SU-DHL-6 (cell line): ENCODE data around the gene CRB2.

Experiments
- H2AFZ ChIP-seq: fragments of 200-600 bp; sonication (generic); 2 replicates; pipeline ENCODE4 v1.6.1; 2014; ENCODE audit warnings: low read depth, mild to moderate bottlenecking, moderate library complexity, mixed read lengths, antibody characterized with exemption, low read length; ENCODE audit not compliant: severe bottlenecking
- H3F3A ChIP-seq: fragments of 200-600 bp; shearing (Covaris generic); 2 replicates; pipeline ENCODE4 v1.6.0; 2016; ENCODE audit warnings: antibody characterized with exemption, mild to moderate bottlenecking; ENCODE audit not compliant: insufficient read depth
- H3K27ac ChIP-seq: fragments of 200-600 bp; sonication (generic); 2 replicates; pipeline ENCODE4 v1.5.1; 2016; ENCODE audit warnings: low read depth, mild to moderate bottlenecking, low read length, moderate library complexity, mixed read lengths
- H3K27me3 ChIP-seq: fragments of 200-600 bp; sonication (generic), shearing (Covaris generic); 2 replicates; pipeline ENCODE4 v1.6.0; 2014; ENCODE audit warnings: mild to moderate bottlenecking, low read length
- H3K36me3 ChIP-seq: fragments of 200-600 bp; sonication (generic); 2 replicates; pipeline ENCODE4 v1.6.1; 2014; ENCODE audit warnings: mild to moderate bottlenecking, low read length, mixed read lengths
- H3K4me2 ChIP-seq: fragments of 300-600, 200-600 bp; shearing (Covaris generic), sonication (generic); 2 replicates; pipeline ENCODE4 v1.6.0; 2014; ENCODE audit warnings: low read length, low read depth, mild to moderate bottlenecking; ENCODE audit not compliant: poor library complexity, severe bottlenecking
- H3K4me3 ChIP-seq: fragments of 200-600 bp; sonication (generic); 2 replicates; pipeline ENCODE4 v1.5.1; 2014; ENCODE audit warnings: antibody characterized with exemption, low read length, mild to moderate bottlenecking, mixed read lengths; ENCODE audit not compliant: insufficient read depth, poor library complexity, severe bottlenecking
- H3K79me2 ChIP-seq: fragments of 200-600 bp; sonication (generic); 2 replicates; pipeline ENCODE4 v1.6.1; 2014; ENCODE audit warnings: mild to moderate bottlenecking, low read length, moderate library complexity; ENCODE audit not compliant: insufficient read depth
- H3K9ac ChIP-seq: fragments of 200-600 bp; sonication (generic); 2 replicates; pipeline ENCODE4 v1.7.0; 2014; ENCODE audit warnings: mild to moderate bottlenecking, low read length
- H3K9me2 ChIP-seq: fragments of 200-600 bp; sonication (generic); replicated peaks from 2 replicates; pipeline ENCODE4 v1.6.1; 2014; ENCODE audit warnings: low read length; ENCODE audit not compliant: insufficient read depth
- H3K9me3 ChIP-seq: fragments of 200-600 bp; sonication (generic); 2 replicates; pipeline ENCODE4 v1.6.1; 2014; ENCODE audit warnings: low read length, mixed read lengths; ENCODE audit not compliant: insufficient read depth
- H4K20me1 ChIP-seq: fragments of 200-600 bp; sonication (generic); 2 replicates; pipeline ENCODE4 v1.6.1; 2014; ENCODE audit warnings: low read depth, mild to moderate bottlenecking, antibody characterized with exemption, low read length, moderate library complexity, mixed read lengths
- CTCF ChIP-seq: fragments of 200-600 bp; sonication (generic); IDR thresholded peaks from one replicate; pipeline ENCODE4 v1.5.1; 2017; ENCODE audit warnings: antibody characterized with exemption, mild to moderate bottlenecking, low read length, moderate library complexity; ENCODE audit not compliant: insufficient read depth, poor library complexity, severe bottlenecking
- EZH2phosphoT487 ChIP-seq: fragments of 200-600 bp; sonication (generic), shearing (Covaris generic); conservative IDR thresholded peaks from 2 replicates; pipeline ENCODE4 v1.6.1; 2018; ENCODE audit warnings: mild to moderate bottlenecking, antibody characterized with exemption, low read length, moderate library complexity, mixed read lengths

Gene CRB2

GRCh38 chr9:123321616-123322272 lies 34.3 kb upstream of the CRB2 start:
- TF ChIP-seq CTCF: no peak
- no peak for TF ChIP-seq EZH2phosphoT487
- H3K27ac ChIP-seq: no peak overlapping the region; the same call in 1 of the 2 replicates
- H3K4me2 ChIP-seq: peak overlapping the region; percentile 51
- no peaks in the 10 kb centered on the region for H3F3A ChIP-seq
- H3K9me2 ChIP-seq: no peaks in the 10 kb centered on the region
- no peaks in the 10 kb centered on the region for H4K20me1 ChIP-seq
- no peak overlapping the region for H3K4me3 ChIP-seq
- no peaks in the 10 kb centered on the region for H3K36me3 ChIP-seq
- no peaks in the 10 kb centered on the region for H3K79me2 ChIP-seq
- H3K27me3 ChIP-seq: no peaks in the 10 kb centered on the region
- H3K9ac ChIP-seq: peak overlapping the region; percentile 44
- no peaks in the 10 kb centered on the region for H3K9me3 ChIP-seq
- H2AFZ ChIP-seq: no peak overlapping the region

GRCh38 chr9:123322273-123323195 lies 33.5 kb upstream of the CRB2 start:
- H2AFZ ChIP-seq: peak overlapping the region; percentile 89

More at GRCh38 chr9:123322273-123323195, 33.5 kb upstream of the CRB2 start:
- H4K20me1 ChIP-seq: no peaks in the 10 kb centered on the region
- H3K9ac ChIP-seq: peak overlapping the region; percentile 44
- TF ChIP-seq CTCF (no peak), EZH2phosphoT487 (no peak)
- H3K36me3 ChIP-seq: no peaks in the 10 kb centered on the region
- H3K4me2 ChIP-seq: peak overlapping the region; percentile 51
- peak overlapping the region; percentile 23 for H3K4me3 ChIP-seq
- H3K9me2 ChIP-seq: no peaks in the 10 kb centered on the region
- H3K27ac ChIP-seq: peak overlapping the region; percentile 56
- H3F3A ChIP-seq: no peaks in the 10 kb centered on the region
- H3K79me2 ChIP-seq: no peaks in the 10 kb centered on the region
- H3K27me3 ChIP-seq: no peaks in the 10 kb centered on the region
- H3K9me3 ChIP-seq: no peaks in the 10 kb centered on the region
